ENCODE data around the gene LEMD2.

Gene LEMD2

GRCh38 chr6:33759887-33760629 is 28.9 kb downstream of the LEMD2 start:
- no peak for DNase-seq (ENCODE audit: extremely low read depth in 1 of 2, low read depth in 1 of 2)

GRCh38 chr6:33758815-33759216 is 30.1 kb downstream of the LEMD2 start:
- no peak for DNase-seq (ENCODE audit: extremely low read depth in 1 of 2, low read depth in 1 of 2)

GRCh38 chr6:33757906-33758305 is 31.0 kb downstream of the LEMD2 start:
- no peak for DNase-seq (ENCODE audit: extremely low read depth in 1 of 2, low read depth in 1 of 2)

- DNase-seq (ENCODE audit: extremely low read depth in 1 of 2, low read depth in 1 of 2) = no peak
Measured at GRCh38 chr6:33757113-33757512, 31.8 kb downstream of the LEMD2 start.

- no peak for DNase-seq (ENCODE audit: extremely low read depth in 1 of 2, low read depth in 1 of 2)
Measured at GRCh38 chr6:33756211-33756954, 32.5 kb downstream of the LEMD2 start.

GRCh38 chr6:33755070-33755869 is 33.7 kb downstream of the LEMD2 start:
- DNase-seq (ENCODE audit: extremely low read depth in 1 of 2, low read depth in 1 of 2) = no peak

GRCh38 chr6:33754222-33754621 is 34.7 kb downstream of the LEMD2 start:
- no peak for DNase-seq (ENCODE audit: extremely low read depth in 1 of 2, low read depth in 1 of 2)

GRCh38 chr6:33752646-33753015 is 36.3 kb downstream of the LEMD2 start:
- no peak for DNase-seq (ENCODE audit: extremely low read depth in 1 of 2, low read depth in 1 of 2)

GRCh38 chr6:33751771-33752645 is 36.9 kb downstream of the LEMD2 start:
- DNase-seq (ENCODE audit: extremely low read depth in 1 of 2, low read depth in 1 of 2) = no peak

- no peak for DNase-seq (ENCODE audit: extremely low read depth in 1 of 2, low read depth in 1 of 2)
Measured at GRCh38 chr6:33750244-33750991, 38.5 kb downstream of the LEMD2 start.

GRCh38 chr6:33749401-33749800 is 39.5 kb downstream of the LEMD2 start:
- no peak for DNase-seq (ENCODE audit: extremely low read depth in 1 of 2, low read depth in 1 of 2)

GRCh38 chr6:33748841-33749240 is 40.1 kb downstream of the LEMD2 start:
- no peak for DNase-seq (ENCODE audit: extremely low read depth in 1 of 2, low read depth in 1 of 2)

GRCh38 chr6:33747823-33748222 is 41.1 kb downstream of the LEMD2 start:
- no peak for DNase-seq (ENCODE audit: extremely low read depth in 1 of 2, low read depth in 1 of 2)

GRCh38 chr6:33746651-33747100 is 42.3 kb downstream of the LEMD2 start, which contains the start of gene IP6K3:
IP6K3 (minus strand) TSS chr6:33746905; CDS start chr6:33735476, 11,429 bp downstream.
- no peak for DNase-seq (ENCODE audit: extremely low read depth in 1 of 2, low read depth in 1 of 2)

- no peak for DNase-seq (ENCODE audit: extremely low read depth in 1 of 2, low read depth in 1 of 2)
Measured at GRCh38 chr6:33746036-33746600, 42.8 kb downstream of the LEMD2 start.

- no peak for DNase-seq (ENCODE audit: extremely low read depth in 1 of 2, low read depth in 1 of 2)
Measured at GRCh38 chr6:33745548-33745947, 43.4 kb downstream of the LEMD2 start.

- DNase-seq (ENCODE audit: extremely low read depth in 1 of 2, low read depth in 1 of 2) = no peak
Measured at GRCh38 chr6:33744895-33745546, 43.9 kb downstream of the LEMD2 start.

GRCh38 chr6:33744001-33744848 is 44.7 kb downstream of the LEMD2 start:
- peak; percentile 15 to 47 for DNase-seq (ENCODE audit: extremely low read depth in 1 of 2, low read depth in 1 of 2)

Data from stimulated activated CD8-positive, alpha-beta memory T cell treated with anti-CD3 and anti-CD28 coated beads, Interleukin-7, amount 100 ng/mL, for 48 hours (primary cell).